GM21447 (cell line): Measurements from ENCODE around the gene RIMBP2.
"Not testable (repeated sequence)": the region's sequence is repeated elsewhere in the genome, so short reads cannot be mapped to it uniquely, and the experiment has no call there.

Source experiments
- ATAC-seq: cut with Tn5 transposase; IDR thresholded peaks from one replicate; pipeline ENCODE4 v1.9.1; 2021; ENCODE audit not compliant: unreplicated experiment

The RIMBP2 gene

DNA sequence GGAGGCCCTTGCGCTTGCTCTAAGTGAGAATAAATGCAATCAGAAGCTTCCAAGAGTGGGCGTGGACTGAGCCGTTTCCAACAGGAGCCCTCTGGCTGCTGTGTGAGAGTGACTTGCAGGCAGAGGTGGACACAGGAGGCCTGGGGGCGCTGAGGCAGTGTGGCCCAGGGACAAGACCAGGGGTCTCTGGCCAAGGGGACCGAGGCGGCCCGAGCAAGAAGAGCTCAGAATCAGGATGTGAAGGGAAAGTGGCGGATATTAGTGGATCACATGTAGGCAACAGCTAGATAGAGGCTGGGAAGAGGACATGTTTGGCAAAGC, 8.6 kb downstream of the RIMBP2 start:
- no peak for ATAC-seq

DNA sequence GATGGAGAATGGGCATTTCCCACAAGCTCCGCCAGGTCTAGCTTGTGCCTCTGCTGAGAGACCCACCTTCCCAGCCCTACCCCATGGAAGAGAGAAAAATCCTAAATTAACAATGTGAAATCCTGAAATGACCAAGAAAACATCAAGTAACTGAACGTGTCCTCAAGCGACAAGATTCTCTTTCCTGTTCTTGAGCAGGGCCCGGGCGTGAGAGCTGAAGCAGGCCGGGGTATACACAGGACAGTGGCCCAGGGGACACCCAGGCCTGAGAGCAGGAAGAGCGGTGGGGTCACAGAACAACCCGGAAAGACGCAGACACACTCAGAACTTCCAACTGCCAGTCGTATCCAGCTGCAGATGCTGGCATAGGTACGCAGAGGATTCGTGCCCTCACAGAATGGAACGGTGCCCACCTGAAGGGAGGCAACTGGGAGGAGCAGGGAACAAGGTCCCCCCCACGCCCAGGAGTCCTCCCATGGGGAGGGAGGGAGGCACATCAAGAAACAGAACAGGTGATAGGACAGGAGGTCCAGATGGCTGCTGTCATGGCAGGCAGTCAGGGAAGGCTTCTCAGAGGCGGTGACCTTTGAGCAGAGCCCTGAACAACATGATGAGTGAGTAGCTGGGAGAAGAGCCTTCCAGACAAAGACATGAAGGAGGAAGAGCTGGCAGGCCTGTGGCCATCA, 9.1 kb downstream of the RIMBP2 start:
- no peak for ATAC-seq

DNA sequence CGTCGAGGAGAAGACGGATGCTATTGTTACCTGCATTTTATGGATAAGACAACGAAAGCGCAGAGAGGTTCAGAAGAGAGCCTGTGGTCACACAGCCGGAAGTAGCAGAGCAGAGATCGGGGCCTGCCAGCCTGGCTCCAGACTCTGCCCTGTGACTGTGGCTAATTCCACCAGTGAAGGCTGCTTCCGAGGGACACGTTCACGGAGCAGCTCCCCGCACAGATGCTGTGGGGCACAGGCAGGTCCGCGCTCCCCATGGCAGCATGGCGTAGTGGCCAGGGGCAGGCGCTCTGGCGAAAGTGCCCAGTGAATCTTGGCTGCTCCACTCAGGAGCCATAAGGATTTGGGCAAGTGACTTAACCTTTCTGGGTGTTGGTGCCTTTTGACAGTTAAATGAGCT, 9.8 kb downstream of the RIMBP2 start:
- ATAC-seq = no peak

DNA sequence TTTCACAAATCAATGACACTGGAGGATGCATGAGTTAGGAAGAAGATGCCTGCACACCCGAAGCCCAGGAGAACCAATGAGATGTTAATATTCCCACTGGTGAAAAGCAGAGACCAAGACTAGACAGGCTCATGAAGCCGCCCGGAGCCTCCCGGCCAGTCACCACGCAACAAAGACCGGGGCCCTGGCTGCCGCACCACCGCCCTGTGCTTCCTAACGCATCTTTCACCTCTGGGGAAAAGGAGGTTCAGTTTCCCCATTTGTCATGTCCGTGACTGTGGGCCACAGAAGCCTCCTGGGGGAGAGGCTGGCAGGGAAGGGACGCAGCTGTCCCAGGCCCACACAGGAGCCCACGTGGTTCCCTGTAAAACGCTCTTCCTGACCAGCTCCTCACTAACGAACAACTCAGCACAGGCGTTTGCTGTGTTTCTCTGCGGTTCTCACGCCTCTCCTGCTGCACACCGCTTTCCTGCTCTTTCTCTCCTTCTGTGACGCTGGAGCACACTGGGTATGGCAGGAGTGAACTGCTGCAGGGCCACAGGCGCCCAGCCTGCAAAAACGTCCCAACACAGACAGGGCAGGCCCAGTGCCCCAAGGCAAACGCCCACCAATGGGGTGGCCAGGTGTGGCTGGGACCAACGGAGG, 10.8 kb downstream of the RIMBP2 start:
- ATAC-seq = no peak

DNA sequence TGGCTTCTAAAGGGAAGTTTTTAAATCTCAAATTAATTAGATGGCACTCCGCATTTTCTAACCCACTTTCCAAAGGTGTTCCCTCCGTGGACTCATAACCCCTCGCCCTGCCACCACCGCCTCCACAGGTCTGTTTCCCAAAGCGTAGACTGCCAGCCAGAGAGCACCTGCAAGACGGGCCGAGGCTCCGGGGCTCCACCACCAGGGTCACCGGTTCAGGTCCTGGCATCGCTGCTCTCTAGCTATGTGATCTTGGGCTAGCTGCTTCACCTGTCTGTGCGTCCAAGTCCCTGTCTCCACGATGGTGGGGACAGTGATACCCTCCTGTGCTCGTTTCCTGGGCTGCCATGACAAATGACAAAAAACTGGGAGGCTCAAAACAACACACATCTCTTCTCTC, 11.5 kb downstream of the RIMBP2 start:
- ATAC-seq = no peak

DNA sequence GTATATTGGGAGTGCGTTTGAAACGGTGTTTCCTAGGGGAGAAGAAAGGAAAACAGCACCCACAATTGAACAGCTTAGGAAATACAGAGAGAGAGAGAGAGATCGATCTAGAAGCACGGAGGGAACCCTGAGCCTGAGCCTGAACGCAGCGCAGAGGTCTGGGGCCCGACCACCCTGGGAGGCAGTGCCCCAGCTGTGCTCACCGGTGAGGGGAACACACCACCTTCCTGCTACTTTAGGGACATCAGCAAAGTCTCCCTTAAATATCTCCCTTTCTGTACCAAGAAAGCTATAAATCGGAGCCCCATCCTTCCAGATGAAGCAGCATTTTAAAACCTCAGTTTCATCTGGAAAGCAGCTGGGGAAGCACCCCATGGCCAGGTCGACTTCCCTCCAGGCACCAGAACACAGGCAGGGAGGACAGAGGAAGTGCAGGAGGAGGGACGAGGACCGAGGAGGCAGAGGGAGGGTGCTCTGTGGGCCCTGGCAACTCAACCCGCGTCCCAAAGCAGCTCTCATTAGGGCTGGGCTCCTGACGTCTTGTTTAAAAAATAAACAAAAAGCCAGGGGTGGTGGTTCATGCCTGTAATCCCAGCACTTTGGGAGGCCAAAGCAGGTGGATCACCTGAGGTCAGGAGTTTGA, 12.2 kb downstream of the RIMBP2 start:
- ATAC-seq = no peak

DNA sequence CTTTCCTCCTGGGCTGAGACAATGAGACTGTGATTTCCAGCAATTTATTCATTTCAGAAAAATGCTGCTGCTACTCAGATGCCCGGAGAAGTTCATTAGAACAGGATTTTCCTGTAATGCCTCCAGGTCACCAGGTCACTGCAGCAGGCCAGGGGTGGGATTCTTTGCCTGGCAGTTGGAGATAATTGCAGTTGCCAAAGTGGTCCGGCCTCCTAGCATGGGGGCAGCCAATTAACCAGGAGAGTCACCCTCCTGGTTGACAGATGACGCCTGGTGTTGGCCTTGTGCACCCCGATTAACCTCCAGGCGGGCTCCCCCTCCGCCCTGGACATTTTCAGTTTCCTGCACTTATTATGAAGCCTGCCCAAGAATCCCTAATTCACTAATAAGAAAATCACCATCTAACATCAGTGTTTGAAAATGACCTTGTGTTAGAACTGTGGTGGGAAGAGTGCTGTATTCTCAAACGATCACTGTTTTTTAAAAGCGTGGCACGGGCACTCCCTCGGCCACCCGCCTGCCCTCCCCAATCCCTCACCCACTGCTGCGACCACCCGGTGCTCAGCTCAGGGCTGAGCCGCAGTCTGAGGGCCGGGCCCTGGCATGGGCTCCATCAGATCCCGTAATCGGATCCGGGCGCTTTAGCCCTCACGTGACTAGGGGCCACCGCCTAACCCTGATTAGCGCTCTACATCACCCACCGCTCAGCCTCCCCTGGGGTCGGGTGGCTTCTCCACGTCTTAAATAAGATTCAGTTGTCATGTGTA, 12.9 kb downstream of the RIMBP2 start:
- ATAC-seq = no peak

DNA sequence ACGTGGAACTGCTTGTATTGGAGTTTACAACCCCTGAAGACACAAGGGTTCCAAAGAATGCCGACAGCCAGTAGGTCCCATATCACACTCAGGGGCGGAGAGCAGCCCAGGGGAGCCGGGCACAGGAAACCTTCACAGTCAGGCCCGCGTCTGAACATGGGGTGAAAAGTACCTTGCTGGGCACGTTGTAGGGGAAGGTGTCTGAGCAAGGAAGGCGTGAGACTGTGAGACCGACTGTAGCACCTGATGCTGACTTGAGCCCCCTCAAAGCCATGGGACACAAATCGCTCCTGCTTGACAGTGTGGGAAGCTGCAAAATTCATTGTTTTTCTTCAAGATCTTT, 14.7 kb downstream of the RIMBP2 start:
- ATAC-seq = no peak

DNA sequence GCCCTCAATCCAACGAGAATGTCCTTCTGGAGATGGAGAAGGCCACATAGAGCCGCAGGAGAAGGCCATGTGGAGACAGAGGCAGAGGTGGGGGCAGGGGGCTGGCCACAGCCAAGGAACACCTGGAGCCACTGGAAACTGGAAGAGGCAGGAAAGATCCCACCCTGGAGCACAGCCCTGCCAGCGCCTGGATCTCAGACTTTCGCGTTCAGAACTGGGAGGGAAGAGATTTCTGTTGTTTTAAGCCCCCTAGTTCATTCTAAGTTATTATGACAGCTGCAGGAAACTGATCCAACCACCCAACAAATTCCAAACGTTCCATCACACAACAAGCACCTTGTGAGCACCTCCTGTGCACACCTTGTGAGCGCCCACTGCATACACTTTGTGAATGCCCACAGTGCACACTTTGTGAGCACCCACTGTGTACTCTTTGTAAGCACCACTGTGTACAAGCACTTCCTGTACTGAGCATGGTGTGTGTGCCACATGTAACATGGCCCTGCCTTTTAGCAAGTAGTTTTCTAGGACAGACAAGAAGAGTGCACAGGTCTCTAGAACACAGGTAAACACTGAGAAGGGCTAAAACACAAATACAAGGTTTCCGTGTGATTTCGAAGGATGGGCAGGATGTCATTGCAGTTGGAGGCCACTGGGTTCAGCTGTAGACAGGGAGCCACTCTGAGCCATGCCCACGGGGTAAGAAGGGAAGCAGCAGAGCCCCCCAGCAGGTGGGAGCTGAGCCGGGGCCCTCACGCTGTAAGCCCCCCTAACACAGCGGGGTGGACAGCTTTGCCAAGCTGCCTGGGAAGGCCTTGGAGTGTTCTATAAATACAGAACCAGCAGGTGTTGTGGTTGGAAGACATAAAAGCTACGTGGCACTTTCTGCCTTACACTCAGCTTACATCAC, 15.4 kb downstream of the RIMBP2 start:
- no peak for ATAC-seq

DNA sequence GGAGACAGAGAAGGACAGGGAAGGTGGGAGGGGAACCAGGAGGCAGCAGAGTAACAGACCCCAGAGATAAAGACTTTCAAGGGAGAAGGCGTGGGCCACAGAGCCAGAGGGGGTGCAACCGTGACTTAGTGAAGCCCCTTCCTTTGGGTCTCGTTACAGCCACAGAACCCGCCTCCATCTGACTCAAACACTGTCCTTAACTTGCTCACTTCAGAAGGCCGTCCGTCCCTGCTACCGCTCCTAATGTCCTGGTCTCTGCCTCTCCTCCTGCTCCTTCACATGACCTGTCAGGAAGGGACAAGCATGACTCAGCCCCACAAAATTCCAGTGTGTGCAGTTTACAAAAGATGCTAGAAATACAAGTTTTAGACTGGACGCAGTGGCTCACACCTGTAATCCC, 18.0 kb downstream of the RIMBP2 start:
- no peak for ATAC-seq

DNA sequence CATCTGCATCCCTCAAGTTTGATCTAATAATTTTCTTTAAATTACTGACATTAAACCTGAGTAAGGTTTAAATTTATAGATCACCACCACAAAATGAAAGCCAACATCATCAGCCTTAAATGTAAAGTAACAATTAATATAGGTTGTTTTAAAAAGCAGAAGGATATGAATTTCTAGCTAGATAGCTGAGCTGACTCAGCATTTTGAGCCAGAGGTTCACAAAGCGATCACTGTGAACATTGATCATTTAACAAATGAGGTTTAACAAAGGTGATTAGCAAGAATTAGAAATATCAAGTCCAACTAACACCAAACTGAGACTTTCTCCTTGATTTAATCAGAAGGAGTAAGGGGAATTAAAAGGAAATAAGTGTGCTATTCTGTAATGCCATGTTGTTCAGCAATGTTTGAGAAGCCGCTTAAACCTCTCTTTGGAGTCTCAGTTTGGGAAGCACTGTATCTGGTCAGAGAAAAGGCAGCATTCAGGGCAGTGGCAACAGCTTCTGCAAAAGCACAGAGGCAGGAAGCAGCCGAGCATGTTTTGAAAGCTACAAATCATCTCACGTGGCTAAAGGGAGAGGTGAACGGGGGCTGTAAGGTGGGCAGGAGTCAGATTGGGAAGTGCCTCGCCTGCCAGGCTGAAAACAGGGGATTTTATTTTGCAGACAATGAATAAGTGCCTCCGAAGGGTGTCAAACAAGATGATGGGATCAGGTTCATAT, 19.6 kb downstream of the RIMBP2 start:
- ATAC-seq = no peak

DNA sequence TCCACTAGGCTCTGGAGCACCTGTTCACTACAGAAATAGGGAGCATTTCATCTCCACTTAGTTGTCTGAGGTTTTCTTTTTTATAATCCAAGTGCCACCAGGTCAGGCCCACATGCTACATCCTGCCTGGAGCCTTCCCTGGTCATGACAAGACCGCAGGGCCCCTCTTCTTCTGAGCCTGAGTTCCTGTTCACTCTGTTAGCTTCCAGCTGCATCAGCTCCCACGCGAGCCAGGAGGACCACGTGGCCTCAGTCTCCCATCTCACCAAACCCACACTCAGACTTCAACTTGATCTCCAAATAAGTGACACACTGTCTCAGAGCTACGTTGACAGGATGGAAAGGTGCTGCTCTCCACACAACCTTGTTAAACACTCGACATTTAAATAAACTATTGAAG, 21.0 kb downstream of the RIMBP2 start:
- ATAC-seq = no peak

DNA sequence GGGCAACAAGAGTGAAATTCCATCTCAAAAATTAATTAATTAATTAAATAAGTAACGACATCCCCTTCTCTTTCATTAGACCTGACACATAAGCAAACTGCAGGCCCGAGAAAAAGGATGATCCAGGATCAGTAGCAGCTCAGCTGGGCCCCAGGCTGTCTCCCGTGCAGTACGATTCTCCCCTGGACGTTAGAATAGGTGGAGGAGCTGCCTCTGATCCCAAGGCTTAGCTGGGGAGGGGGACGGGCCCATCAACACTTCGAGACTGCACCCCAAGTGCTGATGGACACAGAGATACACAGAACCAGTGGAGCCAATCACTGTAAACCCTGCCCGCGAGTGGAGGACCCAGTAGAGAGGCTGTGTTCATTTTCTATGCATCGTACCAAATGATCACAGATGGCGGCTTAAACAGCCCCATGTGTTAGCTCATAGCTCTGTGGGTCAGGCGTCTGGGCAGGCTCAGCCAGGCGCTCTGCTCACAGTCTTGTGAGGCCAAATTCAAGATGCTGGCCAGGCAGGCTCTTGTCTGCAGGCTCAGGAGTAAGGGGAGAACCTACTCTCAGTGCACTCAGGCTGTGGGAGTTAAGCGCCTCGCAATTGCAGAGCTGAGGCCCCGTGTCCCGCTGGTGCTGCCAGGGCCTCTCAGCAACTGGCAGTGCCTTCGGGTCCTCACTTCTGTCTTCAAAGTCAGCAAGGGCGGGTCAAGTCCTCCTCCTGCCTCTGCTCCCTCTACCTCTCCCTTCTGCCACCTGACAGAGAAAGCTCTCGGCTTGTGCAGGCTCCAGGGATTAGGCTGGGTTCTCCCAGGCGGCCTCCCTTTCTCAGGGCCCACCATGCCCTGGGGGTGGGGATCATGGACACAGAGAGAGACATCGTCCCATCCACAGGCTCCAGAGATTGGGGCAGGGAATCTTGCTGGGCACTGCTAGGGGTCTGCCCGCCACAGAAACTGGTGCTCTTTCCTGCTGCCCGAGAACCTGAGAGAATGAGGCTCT, 26.4 kb downstream of the RIMBP2 start:
- ATAC-seq = no peak

DNA sequence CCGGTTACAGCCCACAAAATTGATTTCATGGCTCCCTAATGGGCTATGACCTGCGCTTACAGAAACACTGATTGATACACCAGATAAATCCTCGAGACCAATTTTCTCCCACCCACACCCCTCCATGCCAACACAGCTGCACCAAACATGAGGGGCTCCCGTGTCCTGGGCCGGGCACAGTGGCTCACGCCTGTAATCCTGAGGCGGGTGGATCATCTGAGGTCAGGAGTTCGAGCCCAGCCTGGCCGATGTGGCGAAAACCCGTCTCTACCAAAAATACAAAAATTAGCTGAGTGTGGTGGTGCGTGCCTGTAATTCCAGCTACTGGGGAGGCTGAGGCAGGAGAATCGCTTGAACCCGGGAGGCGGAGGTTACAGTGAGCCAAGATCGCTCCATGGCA, 27.1 kb downstream of the RIMBP2 start:
- ATAC-seq = not testable (repeated sequence)

DNA sequence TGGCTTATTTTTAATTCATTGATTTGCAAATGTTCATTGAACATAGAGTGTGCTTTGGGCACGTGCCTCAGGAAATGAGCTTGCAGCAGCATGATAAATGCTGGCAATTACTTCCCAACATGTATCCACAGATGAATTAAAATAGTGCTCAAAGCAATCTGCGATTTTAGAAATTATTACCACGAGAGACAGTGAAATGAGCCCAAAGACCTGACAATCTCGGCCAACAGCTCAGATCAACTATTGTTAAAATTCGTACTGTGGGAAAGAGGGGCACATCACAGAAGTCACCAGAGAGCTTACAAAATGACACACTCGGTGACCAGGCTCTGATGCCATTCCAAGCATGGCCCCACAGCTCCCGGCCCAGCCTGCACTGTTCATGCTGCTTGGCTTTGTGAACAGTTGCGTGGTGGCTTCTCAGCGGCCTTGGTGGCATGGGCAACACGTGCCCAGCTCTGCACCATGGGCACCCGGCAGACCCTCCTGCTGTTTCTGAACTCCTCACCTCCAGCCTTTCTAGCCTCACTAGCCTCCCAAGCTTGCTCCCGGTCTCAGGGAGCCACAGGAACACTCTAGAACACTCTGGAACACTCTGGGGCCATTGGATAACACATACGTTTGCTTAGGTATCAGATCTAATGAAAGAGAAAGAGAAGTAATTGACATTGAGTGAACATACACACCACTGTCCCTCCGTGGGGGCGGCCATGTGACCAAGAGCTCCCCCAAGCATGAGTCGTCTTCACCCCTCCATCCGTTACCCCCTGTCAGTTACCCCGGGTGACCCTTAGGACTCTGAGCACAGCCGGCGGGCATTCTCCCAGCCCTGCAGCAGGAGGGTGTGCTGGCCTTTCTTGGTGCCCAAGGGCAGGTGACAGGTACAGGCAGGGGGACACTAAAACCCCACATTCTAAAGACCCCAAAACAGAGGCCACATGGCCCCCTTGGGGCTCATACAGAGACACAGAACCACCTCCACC, 28.0 kb downstream of the RIMBP2 start:
- ATAC-seq = no peak

DNA sequence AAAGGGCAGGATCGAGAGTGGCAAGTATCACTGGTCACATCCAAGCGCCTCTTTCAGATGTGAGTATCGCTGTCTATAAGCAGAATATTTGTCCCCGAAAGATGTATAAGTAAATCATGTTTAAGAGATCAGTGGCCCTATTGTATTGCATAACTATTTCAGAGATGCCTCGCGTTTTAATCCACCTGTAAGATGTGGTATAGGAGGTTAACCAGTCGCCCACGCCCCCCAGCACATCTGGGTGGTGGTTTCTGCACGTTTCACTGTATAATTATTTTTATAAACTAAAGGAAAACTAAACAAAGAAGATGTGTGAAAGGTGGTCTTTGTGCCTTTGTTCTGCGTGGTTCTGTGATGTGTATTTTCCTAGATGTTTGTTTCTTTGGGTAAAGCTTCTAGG, 28.9 kb downstream of the RIMBP2 start:
- no peak for ATAC-seq

DNA sequence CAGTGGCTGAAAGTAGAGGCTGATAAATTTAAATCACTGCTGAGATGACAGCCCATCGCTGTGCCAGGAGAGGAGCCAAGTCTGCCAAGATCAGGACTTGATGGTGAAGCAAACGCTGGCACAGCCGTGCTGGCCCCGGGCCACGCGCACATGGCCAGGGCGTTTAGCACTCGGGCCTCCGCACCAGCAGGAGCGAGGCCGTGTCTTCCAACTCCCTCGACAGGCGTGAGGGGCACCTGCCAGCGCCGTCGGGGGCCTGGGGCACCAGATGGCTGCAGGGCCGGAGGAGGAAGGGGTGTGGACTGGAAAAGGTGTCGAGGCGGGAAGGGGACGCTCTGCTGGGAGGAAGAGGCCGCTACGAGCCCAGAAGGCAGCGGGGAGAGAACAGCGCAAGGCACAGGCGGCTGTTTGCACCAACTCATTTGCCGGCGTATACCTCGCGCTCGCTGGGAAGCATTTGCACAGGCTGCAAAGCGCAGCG, 29.5 kb downstream of the RIMBP2 start:
- no peak for ATAC-seq

DNA sequence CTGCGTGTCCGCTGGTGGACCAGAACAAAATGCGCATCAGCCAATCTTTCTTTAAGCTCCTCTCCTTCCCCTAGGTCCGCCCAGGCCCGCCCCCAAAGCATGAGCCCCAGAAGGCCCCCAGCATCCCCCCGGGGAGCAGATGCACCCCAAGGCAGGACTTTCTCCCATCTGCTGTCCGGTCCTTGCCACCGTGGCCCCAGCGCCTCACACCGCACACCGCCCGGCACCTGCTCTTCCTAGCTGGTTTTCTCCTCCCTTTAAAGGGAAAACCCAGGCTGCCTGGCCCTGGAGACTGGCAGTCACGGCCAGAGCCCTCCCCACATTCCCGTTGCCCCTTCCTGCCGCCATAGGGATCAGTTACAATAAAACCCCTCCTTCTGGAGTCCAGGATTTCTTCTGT, 30.2 kb downstream of the RIMBP2 start:
- no peak for ATAC-seq
